GM18502 (cell line): ENCODE results near the gene RANGRF.
"Not testable (repeated sequence)": the region's sequence is repeated elsewhere in the genome, so short reads cannot be mapped to it uniquely, and the experiment has no call there.

Source experiments
- ATAC-seq: cut with Tn5 transposase; IDR thresholded peaks from one replicate; pipeline ENCODE4 v1.9.1; 2021; ENCODE audit warnings: mild to moderate bottlenecking; ENCODE audit not compliant: unreplicated experiment, poor library complexity

Gene RANGRF

GRCh38 chr17:8288336-8289102, at the start of gene RANGRF:
RANGRF (plus strand) TSS chr17:8288670; CDS start chr17:8288789, 119 bp downstream.
- peak; percentile 87 for ATAC-seq

DNA sequence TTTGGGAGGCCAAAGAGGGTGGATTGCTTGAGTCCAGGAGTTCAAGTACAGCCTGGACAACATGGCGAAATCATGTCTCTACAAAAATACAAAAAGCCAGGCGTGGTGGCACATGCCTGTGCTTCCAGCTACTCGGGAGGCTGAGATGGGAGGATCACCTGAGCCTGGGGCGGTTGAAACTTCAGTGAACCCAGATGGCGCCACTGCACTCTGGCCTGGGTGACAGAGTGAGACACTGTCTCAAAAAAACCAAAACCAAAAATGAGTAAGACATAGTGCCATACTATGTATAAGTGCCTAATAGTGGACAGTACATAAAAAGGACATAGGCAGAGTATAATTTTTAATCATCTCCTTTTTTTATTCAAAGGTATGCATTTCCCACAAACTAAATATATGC, 44.6 kb upstream of the RANGRF start:
- ATAC-seq: no peak

- no peak for ATAC-seq
Observed at GRCh38 chr17:8244768-8245167, 43.7 kb upstream of the RANGRF start.

- ATAC-seq: peak; percentile 55
Observed at GRCh38 chr17:8248751-8249607, 39.5 kb upstream of the RANGRF start, which contains the start of gene PFAS. PFAS (plus strand) TSS chr17:8249289; CDS start chr17:8253938, 4,649 bp downstream.

DNA sequence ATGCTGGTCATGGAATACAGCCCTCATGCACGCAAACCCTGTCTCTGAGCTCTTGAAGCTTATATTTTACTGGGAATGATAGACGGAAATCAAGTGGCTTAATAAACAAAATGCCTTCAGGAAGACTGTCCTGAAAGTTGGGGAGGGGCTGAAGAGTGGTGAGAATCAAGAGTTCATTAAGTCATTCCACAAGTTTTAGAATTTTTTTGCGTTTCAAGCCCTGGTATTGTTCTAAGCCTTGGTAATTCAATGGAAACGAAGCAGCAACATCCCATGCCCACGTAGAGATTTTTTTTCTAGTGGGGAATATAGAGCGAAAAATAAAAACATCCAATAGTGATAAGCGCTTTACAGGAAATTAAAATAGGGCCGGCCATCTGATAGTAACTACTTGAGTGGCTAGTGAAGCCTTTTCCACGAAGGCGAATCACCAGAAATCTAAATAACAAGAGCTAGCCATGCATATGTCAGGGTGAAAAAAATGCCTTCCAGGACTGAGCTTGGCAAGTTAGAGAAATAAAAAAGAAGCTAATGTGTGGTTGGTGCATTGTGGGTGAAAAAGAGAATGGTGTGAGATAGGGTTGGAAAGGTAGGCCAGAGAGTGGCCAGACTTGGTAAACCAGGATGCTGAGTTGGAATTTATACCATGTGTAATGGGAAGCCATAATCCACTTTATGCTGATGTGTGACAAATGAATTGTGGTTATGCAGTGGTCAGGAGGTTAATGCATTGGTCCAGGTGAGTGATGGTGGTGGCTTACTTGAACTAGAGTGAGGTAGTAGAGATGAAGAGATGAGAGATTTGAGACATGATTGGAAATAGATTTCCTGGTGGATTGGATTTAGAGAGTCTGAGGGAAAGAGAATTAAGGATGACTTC, 38.6 kb upstream of the RANGRF start:
- ATAC-seq: no peak

DNA sequence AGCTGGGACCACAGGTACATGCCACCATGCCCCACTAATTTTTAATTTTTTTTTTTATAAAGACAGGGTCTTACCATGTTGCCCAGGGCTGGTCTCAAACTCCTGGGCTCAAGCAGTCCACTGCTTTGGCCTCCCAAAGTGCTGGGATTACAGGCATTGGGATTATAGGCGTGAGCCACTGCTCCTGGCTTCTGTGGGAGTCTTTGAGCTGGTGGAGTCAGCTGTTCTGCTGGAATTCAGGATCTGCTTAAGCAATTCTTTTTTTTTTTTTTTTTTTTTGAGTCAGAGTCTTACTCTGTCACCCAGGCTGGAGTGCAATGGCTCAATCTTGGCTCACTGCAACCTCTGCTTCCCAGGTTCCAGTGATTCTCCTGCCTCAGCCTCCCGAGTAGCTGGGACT, 37.1 kb upstream of the RANGRF start:
- ATAC-seq: not testable (repeated sequence)

DNA sequence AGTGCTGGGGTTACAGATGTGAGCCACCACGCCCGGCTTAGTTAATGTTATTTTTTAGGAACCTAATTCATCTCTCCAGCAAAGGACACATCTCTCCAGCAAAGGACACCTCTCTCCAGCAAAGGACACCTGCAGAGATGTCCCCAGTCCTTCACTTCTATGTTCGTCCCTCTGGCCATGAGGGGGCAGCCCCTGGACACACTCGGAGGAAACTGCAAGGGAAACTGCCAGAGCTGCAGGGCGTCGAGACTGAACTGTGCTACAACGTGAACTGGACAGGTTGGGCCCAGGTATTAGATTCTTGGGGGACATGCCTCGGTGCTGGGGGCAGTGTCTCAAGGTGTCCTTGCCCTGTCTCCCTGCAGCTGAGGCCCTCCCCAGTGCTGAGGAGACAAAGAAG, 34.7 kb upstream of the RANGRF start:
- no peak for ATAC-seq

GRCh38 chr17:8254881-8255280, 33.6 kb upstream of the RANGRF start:
- no peak for ATAC-seq

GRCh38 chr17:8255499-8255898, 33.0 kb upstream of the RANGRF start:
- no peak for ATAC-seq

- no peak for ATAC-seq
Observed at GRCh38 chr17:8256291-8256690, 32.2 kb upstream of the RANGRF start.

DNA sequence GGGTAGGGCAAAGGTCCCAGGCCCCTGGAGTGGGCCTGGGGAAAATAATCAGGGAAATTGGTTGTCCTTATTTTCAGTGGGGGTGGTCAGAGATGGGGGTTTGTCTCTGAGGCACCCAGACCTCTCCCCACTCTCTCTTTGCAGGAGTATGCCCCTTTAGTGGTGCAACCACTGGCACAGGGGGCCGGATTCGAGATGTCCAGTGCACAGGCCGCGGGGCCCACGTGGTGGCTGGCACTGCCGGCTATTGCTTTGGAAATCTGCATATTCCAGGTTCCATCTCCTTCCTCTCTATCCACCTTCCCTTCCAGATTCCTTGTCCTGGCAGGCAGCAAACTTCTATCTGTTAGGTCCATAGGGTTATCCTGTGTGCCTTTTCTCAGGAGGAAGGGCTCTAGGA, 31.8 kb upstream of the RANGRF start:
- ATAC-seq: no peak

GRCh38 chr17:8257801-8258200, 30.7 kb upstream of the RANGRF start:
- no peak for ATAC-seq

DNA sequence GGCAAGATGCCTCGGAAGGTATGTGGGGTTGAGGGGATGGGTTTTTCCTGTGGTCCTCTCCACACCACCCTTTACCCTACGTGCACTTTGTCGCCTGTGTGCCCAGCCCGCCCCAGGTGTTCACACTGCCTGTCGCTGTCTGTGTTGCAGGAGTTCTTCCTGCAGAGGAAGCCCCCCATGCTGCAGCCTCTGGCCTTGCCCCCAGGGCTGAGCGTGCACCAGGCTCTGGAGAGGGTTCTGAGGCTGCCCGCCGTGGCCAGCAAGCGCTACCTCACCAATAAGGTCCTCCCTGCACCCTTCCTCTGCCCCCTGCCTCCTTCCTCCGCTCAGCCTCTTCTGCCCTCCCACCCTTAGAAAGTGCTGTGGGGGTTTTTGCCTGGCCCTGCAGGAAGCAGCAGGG, 24.1 kb upstream of the RANGRF start:
- ATAC-seq: no peak

- no peak for ATAC-seq
Observed at GRCh38 chr17:8264836-8265542, 23.5 kb upstream of the RANGRF start.

- no peak for ATAC-seq
Observed at GRCh38 chr17:8266648-8267479, 21.6 kb upstream of the RANGRF start.

- ATAC-seq: no peak
Observed at GRCh38 chr17:8267480-8268147, 20.9 kb upstream of the RANGRF start.

DNA sequence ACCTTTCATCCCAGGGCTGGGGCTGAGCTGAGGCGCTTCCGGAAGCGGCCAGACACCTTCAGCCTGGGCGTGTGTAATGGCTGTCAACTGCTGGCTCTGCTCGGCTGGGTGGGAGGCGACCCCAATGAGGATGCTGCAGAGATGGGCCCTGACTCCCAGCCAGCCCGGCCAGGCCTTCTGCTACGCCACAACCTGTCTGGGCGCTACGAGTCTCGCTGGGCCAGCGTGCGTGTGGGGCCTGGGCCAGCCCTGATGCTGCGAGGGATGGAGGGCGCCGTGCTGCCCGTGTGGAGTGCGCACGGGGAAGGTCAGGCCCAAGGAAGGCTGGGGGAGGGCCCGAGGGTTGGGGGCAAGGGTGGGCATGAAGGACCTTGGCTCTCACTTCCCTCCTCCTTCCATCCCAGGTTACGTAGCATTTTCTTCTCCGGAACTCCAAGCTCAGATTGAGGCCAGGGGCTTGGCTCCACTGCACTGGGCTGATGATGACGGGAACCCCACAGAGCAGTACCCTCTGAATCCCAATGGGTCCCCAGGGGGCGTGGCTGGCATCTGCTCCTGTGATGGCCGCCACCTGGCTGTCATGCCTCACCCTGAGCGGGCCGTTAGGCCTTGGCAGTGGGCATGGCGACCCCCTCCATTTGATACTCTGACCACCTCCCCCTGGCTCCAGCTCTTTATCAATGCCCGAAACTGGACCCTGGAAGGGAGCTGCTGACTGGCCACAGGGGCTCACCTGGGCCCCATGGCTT, 19.7 kb upstream of the RANGRF start:
- no peak for ATAC-seq

- no peak for ATAC-seq
Observed at GRCh38 chr17:8272421-8272820, 16.0 kb upstream of the RANGRF start.
